Glomerular visceral epithelial cell (primary cell): ENCODE measurements around the gene LITAFD.
"Not testable (repeated sequence)": the region's sequence is repeated elsewhere in the genome, so short reads cannot be mapped to it uniquely, and the experiment has no call there.

Experiments used
- DNase-seq: peaks from one replicate; pipeline ENCODE4 v3.0.0-alpha.2; 2016; ENCODE audit errors: extremely low spot score

The LITAFD gene

GRCh38 chr16:8893976-8894690 is 12.0 kb downstream of the LITAFD start:
- no peak for DNase-seq

GRCh38 chr16:8894736-8895334 is 12.7 kb downstream of the LITAFD start:
- DNase-seq, result no peak

DNA sequence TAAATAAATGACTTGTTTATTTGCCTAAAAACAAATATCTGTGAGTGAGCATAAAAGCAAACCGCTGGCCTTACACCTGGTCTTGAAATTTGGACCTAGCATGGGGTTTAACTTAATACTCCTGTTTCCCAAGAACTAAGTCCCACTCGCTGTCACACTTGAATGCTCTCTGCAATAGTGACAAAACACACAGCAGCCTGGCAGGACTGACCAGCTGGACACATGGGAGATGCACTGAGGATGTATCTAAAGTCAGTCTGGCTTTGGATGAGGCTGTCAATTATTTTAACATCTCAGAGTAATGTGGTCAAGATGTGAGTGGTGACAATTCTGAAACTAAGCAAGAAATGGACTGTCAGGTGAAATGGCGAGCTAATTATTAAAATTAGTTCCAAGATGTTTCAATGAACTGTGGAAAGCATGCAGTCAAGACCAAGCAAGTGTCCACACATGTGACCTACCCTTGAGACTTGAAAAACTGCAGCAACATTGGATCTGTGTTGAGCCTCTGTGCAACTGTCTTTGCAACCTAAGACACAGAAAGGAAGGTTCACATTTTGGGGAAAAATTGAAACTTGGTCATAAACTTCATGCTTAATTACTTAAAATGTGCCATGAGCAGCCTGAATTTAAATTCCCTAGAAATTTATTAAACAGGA is 16.6 kb downstream of the LITAFD start:
- DNase-seq, result no peak

GRCh38 chr16:8899709-8900317 is 17.7 kb downstream of the LITAFD start:
- DNase-seq, result no peak

- no peak for DNase-seq
Observed at GRCh38 chr16:8900343-8900742, 18.2 kb downstream of the LITAFD start.

DNA sequence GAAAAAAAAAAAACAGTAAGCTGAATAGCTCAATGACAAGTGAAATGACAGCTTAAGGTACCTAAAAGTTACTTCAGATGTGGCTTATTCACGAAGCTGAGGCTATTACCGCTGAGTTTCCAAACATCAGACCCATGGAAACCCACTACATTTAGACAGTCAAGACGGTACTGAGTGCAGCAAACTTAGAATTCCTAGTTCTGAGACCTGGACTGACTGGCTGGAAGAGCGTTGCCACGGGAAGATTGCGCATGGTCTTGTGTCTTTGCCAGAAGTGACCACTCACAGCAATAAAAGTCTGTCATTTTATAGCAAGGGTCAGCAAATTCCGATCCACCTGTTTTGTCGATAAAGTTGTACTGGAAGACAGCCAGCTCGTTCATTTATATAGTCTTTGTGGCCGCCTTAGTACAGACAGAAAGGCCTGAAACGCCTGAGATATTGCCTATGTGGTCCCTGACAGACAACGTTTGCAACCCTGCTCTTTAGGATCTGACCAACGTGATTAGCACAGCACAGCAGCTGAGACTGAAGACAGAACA is 19.2 kb downstream of the LITAFD start:
- DNase-seq, result no peak

GRCh38 chr16:8903004-8903403 is 20.9 kb downstream of the LITAFD start:
- no peak for DNase-seq

GRCh38 chr16:8904018-8904430 is 21.9 kb downstream of the LITAFD start:
- DNase-seq, result no peak

DNA sequence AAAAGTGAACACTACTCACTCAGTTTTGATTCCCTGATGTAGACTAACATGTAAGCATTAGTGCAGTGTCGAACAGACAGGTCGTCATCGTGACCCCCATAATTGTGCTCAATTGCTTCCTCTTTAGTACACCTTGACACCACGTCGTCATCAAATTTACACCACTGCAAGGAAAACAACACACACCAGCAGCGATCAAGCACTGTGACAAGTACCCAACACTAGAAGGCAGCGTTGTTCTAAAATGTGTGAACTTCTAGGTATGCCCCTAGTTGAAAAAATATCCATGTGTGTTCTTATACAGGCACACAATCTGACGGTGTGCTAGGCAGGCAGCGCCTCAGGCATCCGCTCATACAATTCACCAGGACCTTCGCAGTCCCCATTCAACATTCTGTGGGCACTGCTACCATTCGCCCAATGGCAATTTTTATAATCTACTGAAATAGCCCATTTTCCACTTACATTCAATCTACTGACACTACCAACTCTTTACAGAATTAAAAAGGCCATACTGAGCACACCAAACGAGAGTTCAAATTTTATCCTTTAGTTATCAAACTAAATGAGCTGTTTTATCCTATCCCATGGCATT is 23.1 kb downstream of the LITAFD start:
- DNase-seq, result peak; percentile 23

- DNase-seq, result no peak
Observed at GRCh38 chr16:8905795-8906591, 23.8 kb downstream of the LITAFD start.

DNA sequence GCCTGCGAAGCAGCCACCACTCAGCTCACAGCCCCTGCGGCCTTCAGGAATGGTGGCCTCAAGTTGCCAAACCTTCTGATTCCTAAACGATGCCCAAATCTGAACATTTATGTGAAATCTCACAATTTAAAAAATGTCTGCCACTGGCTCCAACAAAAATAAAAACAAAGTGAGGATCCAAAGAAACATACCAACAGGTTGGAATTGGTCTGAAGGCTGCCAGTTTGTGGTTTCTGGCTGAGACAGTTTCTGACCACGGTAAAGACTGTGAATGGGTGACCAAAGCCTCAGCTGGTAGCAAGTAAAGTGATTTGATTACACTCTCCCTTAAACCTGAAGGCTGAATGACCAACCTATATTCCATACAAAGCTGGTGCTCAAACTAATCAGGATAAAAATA is 24.9 kb downstream of the LITAFD start:
- DNase-seq, result no peak

GRCh38 chr16:8908810-8909468 is 26.8 kb downstream of the LITAFD start:
- no peak for DNase-seq

DNA sequence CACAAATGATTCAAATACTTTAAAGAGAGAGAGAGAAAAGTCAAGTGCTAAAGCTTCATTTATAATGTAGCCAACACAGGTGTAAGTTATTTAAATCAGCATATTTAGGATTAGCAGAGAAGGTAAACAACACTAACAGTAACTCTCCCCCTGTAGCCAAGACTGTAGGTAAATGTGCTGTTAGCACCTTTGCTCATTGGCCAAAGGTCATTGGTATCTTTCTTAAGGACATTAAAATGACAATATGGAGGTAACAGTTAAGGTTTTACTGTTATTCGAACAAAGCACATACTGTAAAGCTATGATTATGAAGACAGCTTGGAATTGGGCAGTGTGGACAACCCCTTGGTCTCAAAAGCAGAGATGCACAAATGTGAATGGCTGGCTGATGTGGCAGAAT is 28.7 kb downstream of the LITAFD start:
- no peak for DNase-seq

DNA sequence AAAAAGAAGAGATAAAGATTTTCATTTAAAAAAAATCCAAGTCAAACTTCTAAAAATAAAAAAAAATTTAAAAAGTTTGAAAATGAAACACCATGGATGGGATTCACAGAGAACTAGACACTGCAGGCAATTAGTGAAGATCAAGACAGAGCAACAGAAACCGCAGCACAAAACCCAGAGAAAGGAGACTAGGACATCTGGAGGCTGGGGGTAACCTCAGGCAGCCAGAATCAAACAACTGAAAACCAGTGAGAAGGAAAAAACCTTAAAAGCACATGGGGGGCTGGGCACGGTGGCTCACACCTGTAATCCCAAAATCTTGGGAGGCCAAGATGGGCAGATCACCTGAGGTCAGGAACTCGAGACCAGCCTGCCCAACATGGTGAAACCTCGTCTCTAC is 30.6 kb downstream of the LITAFD start:
- no peak for DNase-seq

- DNase-seq, result no peak
Observed at GRCh38 chr16:8914098-8914497, 31.9 kb downstream of the LITAFD start.

DNA sequence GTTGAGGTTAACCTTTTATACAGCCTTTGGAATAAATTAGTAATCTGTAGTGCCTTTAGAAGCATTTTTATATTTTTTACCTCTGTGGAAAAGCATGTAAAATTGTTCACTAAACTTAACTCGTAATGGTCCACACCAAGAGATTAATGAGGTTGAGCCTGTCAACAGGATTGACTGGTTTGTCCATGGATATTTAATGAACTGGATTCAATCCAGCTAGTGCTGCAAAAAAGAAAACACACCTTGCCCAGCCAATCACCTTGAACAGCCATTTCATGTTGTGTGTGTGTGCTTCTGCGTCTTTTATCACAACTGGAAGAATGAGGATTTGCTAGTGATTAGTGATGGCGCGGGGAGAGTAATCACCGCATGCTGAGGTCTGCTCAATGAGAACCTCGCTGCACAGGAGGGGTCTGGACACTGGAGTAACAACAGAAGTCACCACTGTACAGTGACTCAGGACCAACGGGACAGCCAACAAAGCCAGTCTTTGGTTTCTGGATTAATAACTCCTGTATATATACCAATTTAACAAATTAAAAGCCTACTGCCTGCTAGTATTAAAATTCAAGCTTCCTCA is 33.7 kb downstream of the LITAFD start:
- DNase-seq, result no peak

DNA sequence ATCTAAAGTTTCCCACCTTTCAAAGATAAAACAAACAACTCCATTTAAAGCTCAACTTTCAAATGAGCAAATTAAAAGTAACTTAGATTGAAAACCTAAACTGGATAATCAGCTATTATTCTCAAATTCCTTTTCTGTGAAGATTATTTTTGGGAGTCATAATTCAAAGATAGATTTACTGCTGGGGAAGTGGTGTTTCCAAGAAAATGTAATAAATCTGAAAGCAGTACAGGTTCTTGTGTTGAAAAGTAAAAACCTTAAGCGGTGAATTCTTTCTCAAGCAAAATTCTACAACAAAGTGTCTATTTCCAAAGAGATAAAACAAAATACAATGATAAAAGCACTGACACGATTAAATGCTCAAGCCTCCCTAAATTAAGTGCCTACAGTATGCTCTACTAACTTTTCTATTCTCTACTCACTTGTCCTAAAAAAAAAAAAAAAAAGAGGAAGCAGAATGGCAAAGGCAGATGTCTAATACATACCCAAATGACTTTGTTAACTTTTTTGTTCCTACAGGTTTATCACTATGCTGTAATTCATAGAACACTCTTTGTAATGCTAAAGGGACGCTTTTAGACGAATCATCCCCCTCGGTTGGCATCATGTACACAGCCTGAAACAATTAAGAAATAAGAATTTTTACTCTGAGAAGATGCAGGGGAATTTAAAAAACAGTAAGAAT is 34.5 kb downstream of the LITAFD start:
- no peak for DNase-seq

GRCh38 chr16:8917336-8917735 is 35.2 kb downstream of the LITAFD start:
- DNase-seq, result not testable (repeated sequence)

GRCh38 chr16:8919089-8919933 is 37.2 kb downstream of the LITAFD start:
- DNase-seq, result no peak
